Gastrocnemius medialis (tissue), 4 donors: ENCODE results near the gene NOXA1. TPM values are rescaled to one million over a fixed set of nuclear protein-coding genes. Genes with fewer than 3 reads are reported as not detected.

ENCODE experiments used
- ATAC-seq, 2 donors: fragments of 150-250 bp; one replicate each; pipeline ENCODE4 v1.9.1; 2016
- DNase-seq, 2 donors: peaks; one replicate each; pipeline ENCODE4 v3.0.0-alpha.2; 2019
- H3K27ac ChIP-seq, 4 donors: fragments of 200-600 bp; sonication (generic); 1 replicate in 1 of 4; 2 replicates in 3 of 4; pipeline ENCODE4 v1.5.1; 2016 to 2018; ENCODE audit warnings: mild to moderate bottlenecking in 2 of 4, moderate library complexity in 1 of 4
- H3K27me3 ChIP-seq, 3 donors: fragments of 200-600 bp; sonication (generic) in 2 of 3; 1 replicate in 1 of 3; 2 replicates in 2 of 3; pipeline versions ENCODE4 v1.5.1 to v1.6.0; 2016 to 2019; ENCODE audit warnings: mild to moderate bottlenecking in 1 of 3, moderate library complexity in 1 of 3
- H3K36me3 ChIP-seq, 2 donors: fragments of 200-600 bp; sonication (generic) in 1 of 2; one replicate each; pipeline ENCODE4 v1.5.1; 2017 to 2018
- H3K4me1 ChIP-seq, 2 donors: fragments of 200-600 bp; sonication (generic) in 1 of 2; one replicate each; pipeline ENCODE4 v1.5.1; 2016 to 2017; ENCODE audit warnings: mild to moderate bottlenecking in 2 of 2
- H3K4me3 ChIP-seq, 4 donors: fragments of 200-600 bp; sonication (generic) in 3 of 4; 1 replicate in 1 of 4; 2 replicates in 3 of 4; pipeline ENCODE4 v1.5.1; 2016 to 2019; ENCODE audit warnings: mild to moderate bottlenecking in 2 of 4
- H3K9me3 ChIP-seq, 3 donors: fragments of 200-600 bp; sonication (generic) in 2 of 3; 1 replicate in 1 of 3; 2 replicates in 2 of 3; pipeline ENCODE4 v1.5.1; 2016 to 2019
- CTCF ChIP-seq, 5 experiments: fragments of 450-650 bp in 3 of 5; fragments of 200-600 bp in 2 of 5; sonication (generic) in 2 of 5; IDR thresholded peaks in 4 of 5; conservative IDR thresholded peaks in 1 of 5; 1 replicate in 4 of 5; 2 replicates in 1 of 5; pipeline ENCODE4 v1.5.1; 2016 to 2019; ENCODE audit warnings: antibody characterized with exemption in 5 of 5, mild to moderate bottlenecking in 3 of 5, moderate library complexity in 3 of 5
- POLR2A ChIP-seq, 2 donors: fragments of 450-650 bp; IDR thresholded peaks; one replicate each; pipeline ENCODE4 v1.6.1; 2017; ENCODE audit warnings: antibody characterized with exemption in 2 of 2, mild to moderate bottlenecking in 2 of 2, moderate library complexity in 2 of 2
- in situ Hi-C, 4 donors: fragments of 200-750 bp; cut with MboI; loops; one replicate each; pipeline versions ENCODE4 v1.15.0 to v1.8.0; 2017; ENCODE audit warnings: low sequenced_read_pairs in 4 of 4
- intact Hi-C: fragments of 100-400 bp; cut with DNase I; formaldehyde crosslinking; loops from one replicate; pipeline ENCODE4 v1.15.1; 2023; ENCODE audit warnings: low total_unique reads
- total RNA-seq, 4 donors: library from RNA; depleted of rRNA; stranded (reverse); fragments of >200 nt; gene quantifications; one replicate each; pipeline versions ENCODE4 v1.1.0 to v1.2.3, GENCODE V29; 2016

The NOXA1 gene
- total RNA-seq, 4 donors from 2014 or later = 0.41 to 2.5 (median 1.8) TPM

GRCh38 chr9:137477778-137478612 lies 54.8 kb downstream of the NOXA1 start:
- intact Hi-C loops = no loop called here
- Histone ChIP-seq H3K36me3 (peaks cover 0 to 34% of the 10 kb centered on the region in 2 donors), H3K4me1 (peaks cover 0 to 3% of the 10 kb centered on the region in 2 donors), H3K4me3 (no peak overlapping the region), H3K27ac (no peak overlapping the region), H3K27me3 (no peaks in the 10 kb centered on the region), H3K9me3 (peaks cover 0 to 10% (median 5%) of the 10 kb centered on the region in 3 donors)
- no peak for DNase-seq
- TF ChIP-seq CTCF (IDR thresholded peaks at IDR 0.05 in 4 of 5, conservative IDR thresholded peaks at IDR 0.05 in 1 of 5) (no peak), POLR2A (IDR thresholded peaks at IDR 0.05) (no peak)
- no peak for ATAC-seq
- in situ Hi-C loops = no loop called here

- peaks cover 0 to 3% of the 10 kb centered on the region in 2 donors for H3K4me1 ChIP-seq
- H3K4me3 ChIP-seq = no peak overlapping the region
- H3K27me3 ChIP-seq = no peaks in the 10 kb centered on the region
- ATAC-seq (no peak), DNase-seq (no peak)
- peaks cover 0 to 10% (median 5%) of the 10 kb centered on the region in 3 donors for H3K9me3 ChIP-seq
- peaks cover 0 to 34% of the 10 kb centered on the region in 2 donors for H3K36me3 ChIP-seq
- no peak overlapping the region for H3K27ac ChIP-seq
- in situ Hi-C loops = no loop called here
- TF ChIP-seq CTCF (IDR thresholded peaks at IDR 0.05 in 4 of 5, conservative IDR thresholded peaks at IDR 0.05 in 1 of 5) (no peak), POLR2A (IDR thresholded peaks at IDR 0.05) (no peak)
- intact Hi-C loops = no loop called here
These were observed 55.4 kb downstream of the NOXA1 start for GRCh38 chr9:137478613-137478961.

GRCh38 chr9:137478962-137479861 lies 56.0 kb downstream of the NOXA1 start:
- H3K9me3 ChIP-seq = peaks cover 0 to 10% (median 5%) of the 10 kb centered on the region in 3 donors
- peaks cover 0 to 34% of the 10 kb centered on the region in 2 donors for H3K36me3 ChIP-seq
- H3K27me3 ChIP-seq = no peaks in the 10 kb centered on the region
- no peak overlapping the region for H3K4me3 ChIP-seq
- DNase-seq (no peak), ATAC-seq (no peak)
- in situ Hi-C loops (no loop called here), intact Hi-C loops (no loop called here)
- peaks cover 0 to 3% of the 10 kb centered on the region in 2 donors for H3K4me1 ChIP-seq
- no peak overlapping the region for H3K27ac ChIP-seq
- no peak for TF ChIP-seq CTCF (IDR thresholded peaks at IDR 0.05 in 4 of 5, conservative IDR thresholded peaks at IDR 0.05 in 1 of 5)
- no peak for TF ChIP-seq POLR2A (IDR thresholded peaks at IDR 0.05)

- TF ChIP-seq POLR2A (IDR thresholded peaks at IDR 0.05) = no peak
- no peak for TF ChIP-seq CTCF (IDR thresholded peaks at IDR 0.05 in 4 of 5, conservative IDR thresholded peaks at IDR 0.05 in 1 of 5)
- intact Hi-C loops = no loop called here
- no peak overlapping the region for H3K27ac ChIP-seq
- in situ Hi-C loops = no loop called here
- H3K4me3 ChIP-seq = no peak overlapping the region
- peaks cover 0 to 3% of the 10 kb centered on the region in 2 donors for H3K4me1 ChIP-seq
- peaks cover 0 to 9% (median 5%) of the 10 kb centered on the region in 3 donors for H3K9me3 ChIP-seq
- DNase-seq = no peak
- peaks cover 0 to 33% of the 10 kb centered on the region in 2 donors for H3K36me3 ChIP-seq
- ATAC-seq = no peak
- no peaks in the 10 kb centered on the region for H3K27me3 ChIP-seq
These were observed 56.9 kb downstream of the NOXA1 start for GRCh38 chr9:137479892-137480685.
